Superior temporal gyrus (tissue), 1 donor: ENCODE results near the gene CD300LF.
A peak's percentile ranks its signal among the peaks of the same experiment; 100 is the strongest.

Experiments used
- DNase-seq: peaks from one replicate; pipeline ENCODE4 v3.0.0-alpha.2; 2016; ENCODE audit errors: extremely low spot score

CD300LF gene

DNA sequence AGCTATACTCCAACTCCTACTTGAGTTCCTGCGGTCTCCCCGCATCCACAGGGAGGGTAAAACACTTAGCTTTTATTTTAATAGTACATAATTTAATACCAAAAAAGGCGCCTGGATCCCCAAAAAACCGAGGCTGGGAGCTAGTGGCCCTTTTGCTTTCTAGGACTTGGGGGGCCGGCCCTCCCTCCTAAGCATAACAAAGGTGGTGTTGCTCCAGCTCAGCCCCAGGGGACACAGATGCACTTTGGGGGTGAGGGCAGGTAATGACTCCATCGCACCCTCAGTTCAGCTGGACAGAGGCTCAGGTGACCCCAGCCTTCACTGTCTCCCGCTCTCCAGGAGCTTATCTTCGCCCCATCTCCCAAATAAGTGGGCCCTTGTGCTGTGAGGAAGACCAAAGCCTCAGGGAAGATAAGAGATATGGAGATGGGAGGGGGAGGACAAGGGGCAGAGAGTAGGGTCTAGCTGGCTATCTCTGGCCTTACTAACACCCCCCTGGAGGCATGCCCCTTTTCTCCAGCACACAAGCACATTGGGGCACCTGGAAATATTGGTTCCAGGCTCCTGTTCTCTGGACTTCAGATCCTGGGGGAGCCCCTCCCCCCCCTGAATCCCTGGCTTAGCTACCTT, 32.9 kb upstream of the CD300LF start:
- DNase-seq, result no peak

DNA sequence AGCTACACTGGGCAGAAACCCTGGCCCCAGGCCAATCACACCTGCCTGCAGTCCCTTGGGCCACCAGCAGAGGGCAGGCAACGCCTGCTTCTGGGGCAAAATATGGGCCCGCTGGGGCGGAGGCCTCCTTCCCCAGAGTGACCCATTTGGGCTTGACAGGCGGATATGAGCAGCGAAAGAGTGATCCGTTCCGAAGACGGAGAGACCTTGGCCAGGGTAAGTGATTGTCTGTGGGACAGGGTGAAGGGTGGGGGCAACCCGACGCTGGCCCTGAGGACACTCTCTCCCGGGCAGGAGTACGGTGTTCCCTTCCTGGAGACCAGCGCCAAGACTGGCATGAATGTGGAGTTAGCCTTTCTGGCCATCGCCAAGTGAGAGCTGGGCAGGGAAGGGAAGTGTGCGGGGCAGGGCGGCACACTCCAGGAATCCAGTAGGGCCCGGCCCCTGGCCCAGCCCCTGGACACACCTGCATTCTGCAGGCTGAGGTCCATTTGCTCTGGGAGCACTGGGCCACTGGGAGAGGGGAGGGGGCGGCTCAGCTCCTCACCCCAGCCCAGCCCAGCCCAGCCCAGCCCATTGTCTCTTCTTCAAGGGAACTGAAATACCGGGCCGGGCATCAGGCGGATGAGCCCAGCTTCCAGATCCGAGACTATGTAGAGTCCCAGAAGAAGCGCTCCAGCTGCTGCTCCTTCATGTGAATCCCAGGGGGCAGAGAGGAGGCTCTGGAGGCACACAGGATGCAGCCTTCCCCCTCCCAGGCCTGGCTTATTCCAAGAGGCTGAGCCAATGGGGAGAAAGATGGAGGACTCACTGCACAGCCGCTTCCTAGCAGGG, 32.2 kb upstream of the CD300LF start:
- DNase-seq, result peak; percentile 90

DNA sequence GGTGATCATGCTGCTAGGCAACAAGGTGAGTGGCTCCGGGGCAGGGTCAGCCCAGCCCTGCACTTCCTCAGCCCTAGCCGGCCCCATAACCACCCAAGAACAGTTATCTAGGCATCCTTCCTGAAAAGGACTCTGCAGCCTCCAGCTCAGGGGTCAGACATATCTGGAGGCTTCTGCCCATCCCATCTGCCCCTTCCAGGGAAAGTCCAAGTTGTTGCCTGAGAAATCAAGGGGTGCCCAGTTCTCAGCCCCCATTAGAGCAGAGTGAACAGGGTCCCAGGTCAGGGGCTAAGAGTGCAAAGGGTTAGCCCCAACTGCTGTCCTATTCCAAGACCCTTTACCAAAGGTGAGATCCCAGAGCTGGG, 31.6 kb upstream of the CD300LF start:
- DNase-seq, result no peak

DNA sequence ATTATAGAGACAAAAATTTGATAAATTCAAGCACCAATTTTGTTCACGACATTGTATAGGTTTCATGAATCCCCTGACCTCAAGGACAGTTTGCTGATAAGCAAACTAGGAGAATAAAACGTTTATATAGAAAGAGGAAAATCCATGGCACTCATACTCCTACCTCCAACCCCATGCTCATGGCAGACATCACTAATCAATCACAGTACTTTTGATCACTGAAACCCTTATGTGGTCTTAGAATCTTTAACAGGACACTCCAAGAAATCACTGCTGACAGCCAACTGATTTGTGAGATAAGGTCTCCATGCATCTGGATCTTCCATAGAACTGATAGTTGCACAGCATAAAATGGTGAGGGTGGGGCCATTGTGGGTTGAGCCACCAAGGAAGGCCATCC, 31.0 kb upstream of the CD300LF start:
- no peak for DNase-seq

DNA sequence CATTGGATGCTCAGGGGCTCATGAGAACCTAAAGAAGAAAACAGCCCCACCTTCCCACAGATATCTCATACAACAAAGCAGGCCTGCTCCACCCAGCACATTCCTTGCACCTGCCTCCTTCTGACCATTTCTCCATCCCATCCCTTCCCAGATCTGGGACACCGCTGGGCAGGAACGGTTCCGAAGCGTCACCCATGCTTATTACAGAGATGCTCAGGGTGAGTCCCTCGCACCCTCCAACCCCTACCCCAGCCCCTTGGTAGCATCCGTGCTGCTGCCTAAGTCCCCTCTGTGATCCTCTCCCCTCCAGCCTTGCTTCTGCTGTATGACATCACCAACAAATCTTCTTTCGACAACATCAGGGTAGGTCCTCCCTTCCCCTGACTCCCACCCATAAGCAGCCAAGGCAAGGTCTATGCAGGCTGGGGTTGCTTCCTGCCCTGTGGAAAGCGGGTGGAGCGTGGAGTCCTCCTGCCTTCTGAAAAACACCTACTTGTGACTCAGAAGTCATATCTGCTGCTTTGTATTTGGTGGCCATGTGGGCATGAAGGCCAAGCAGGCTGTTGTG, 30.3 kb upstream of the CD300LF start:
- no peak for DNase-seq

DNA sequence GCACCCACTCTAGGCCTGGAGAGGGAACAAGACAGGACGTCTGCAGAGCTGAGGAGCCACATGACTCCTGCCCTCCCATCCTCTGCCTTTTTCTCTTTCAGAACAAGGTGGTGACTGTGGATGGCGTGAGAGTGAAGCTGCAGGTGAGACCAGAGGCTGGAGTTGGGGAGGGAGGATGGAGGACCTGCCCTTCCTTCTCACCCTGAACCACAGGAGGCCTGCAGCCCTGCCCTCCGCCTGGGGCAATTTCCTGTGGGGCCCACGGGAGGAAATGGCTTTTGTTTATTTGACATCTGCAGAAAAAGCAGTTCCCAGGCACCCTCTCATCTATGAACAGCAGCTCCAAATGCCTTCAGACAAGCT, 29.4 kb upstream of the CD300LF start:
- DNase-seq, result no peak

DNA sequence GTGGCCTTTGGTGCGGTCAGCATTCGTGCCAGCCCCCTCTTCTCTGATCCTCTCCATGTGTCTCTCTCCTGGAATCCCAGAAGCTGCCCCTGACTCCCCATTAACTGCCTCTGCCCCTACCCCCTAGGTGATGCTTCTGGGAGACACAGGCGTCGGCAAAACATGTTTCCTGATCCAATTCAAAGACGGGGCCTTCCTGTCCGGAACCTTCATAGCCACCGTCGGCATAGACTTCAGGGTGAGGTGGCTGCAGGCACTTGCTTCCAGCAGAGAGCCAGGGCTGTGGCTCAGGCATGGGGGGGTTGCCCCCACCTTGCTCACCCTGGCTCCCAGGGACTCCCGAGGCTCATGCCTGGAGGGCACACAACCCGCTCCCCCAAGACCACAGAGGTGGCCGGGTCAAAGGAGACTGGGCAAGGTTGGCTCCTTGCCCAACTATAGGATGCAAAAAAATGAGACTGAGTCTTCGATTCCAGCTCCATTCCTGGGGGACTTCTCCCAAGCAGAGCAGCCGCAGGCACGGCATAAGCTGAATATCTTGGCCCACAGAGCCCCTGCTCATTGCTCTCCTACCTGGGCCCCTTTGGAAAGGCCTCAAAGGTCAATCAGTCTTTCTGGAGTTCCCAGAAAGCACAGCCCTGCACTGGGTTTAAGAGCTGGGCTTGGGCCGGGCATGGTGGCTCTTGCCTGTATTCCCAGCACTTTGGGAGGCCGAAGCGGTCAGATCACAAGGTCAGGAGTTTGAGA, 28.1 kb upstream of the CD300LF start:
- DNase-seq, result no peak

DNA sequence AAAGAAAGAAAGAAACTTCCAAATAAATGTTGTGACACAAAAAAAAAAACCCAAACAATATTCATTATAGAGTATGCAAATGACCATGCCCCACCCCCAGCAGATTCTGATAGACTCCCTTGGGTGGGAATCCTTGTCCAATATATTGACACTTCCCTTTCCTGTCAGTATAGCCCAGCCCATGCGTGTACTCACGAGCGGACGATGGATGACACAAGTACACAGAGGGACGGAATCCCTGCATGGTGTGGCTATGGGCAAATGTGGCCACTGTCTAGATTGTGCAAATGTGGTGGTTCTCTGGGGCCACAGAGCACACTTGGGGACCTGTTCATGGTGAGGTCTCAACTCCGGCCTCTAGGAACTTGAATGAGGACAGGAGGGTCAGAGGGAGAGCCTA, 27.4 kb upstream of the CD300LF start:
- no peak for DNase-seq

DNA sequence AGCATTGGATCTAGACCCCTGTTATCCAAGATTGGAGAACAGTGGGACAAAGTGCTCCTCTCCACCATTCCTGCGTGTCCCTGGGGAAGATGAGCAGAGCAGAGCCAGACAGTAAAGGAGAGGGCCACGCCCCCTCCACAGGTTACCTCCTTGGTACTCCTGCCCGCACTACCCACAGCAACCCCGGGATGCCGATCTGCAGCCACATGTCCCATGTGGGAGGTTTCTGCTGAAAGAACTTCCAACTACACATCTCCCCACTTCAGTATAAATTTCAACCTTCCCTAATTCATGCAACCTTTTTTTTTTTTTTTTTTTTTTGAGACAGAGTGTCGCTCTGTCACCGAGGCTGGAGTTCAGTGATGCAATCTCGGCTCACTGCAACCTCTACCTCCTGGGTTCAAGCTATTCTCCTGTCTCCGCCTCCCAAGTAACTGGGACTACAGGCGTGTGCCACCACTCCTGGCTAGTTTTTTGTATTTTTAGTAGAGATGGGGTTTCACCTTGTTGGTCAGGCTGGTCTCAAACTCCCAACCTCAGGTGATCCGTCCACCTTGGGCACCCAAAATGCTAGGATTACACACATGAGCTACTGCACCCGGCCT, 26.6 kb upstream of the CD300LF start:
- DNase-seq, result no peak

DNA sequence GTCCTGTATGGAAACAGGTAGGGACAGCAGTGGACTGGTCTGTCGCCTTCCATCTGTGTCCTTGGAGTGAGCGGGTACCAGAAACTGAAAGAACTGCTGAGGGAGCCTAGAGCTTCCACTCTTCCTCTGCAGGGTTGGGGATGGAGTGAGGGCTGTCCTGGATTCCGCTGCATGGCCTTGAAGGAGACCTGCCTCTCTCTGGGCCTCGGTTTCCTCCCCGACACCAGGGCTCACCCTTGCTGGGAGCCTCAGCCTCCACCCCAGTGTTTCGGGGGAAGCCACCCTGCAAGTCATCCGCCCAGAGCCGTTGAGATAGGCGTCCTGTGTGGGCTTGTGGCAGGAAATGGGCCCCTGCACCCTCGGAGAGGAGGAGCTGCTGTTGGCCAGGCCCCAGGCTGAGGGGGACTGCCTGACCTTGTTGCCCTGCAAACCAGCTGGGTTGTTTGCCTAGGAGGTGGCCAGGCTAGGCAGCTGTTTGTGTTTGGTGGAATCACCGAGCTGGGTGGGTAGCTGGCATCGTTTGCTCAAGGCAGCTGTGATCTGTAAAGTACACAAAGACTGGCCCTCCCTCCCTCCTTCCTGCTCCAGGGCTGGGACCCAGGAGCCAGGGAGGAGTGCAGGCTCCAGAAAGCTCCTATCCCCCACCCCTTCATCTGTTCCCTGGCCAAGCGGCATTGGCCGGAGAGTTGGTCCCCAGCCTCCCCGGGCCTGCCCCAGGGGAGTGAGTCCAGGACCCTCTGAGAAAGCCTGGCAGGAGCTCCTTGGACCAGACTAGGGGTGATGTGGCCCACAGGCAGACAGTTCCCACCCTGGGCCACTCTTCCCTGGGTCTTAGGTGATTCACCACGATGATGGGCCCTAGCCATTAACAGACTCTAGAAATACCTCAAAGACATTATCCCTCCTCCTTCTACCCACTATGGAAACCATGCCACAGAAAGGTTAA, 25.6 kb upstream of the CD300LF start:
- DNase-seq, result no peak

DNA sequence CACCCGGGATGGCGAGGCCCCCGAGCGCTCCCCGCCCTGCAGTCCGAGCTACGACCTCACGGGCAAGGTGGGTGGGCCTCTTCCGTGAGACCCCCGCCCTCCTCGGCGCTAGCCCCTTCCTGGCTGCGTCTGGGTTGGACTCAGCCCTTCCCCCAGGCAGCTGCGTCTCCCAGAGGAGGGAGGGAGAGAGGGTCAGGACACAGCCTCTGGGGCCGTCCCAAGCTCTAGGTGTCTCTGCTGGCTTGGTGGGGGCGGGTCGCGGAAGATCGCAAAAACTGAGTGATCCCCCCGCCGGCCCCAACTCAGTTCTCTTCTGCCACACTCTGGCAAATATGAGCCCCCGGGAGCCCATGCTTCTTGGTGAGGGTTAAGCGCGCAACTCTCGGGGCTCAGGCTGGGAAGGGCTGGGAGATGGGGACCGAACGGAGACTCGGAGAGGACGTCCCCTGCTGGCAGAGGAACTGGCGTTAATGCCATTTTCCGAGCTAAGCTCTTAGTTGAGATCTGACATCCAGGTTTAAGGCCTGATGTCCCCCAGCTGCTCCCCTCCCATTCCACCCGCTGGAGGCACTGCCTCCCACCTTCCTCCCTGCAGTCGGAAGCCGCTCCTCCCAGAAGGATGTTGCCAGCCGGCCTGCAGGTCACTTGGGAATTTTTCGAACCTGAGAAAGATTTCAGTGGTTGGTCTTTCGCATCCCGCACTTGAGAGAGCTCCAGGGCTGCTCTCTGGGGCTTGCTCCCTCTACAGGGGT, 24.8 kb upstream of the CD300LF start:
- DNase-seq, result no peak

DNA sequence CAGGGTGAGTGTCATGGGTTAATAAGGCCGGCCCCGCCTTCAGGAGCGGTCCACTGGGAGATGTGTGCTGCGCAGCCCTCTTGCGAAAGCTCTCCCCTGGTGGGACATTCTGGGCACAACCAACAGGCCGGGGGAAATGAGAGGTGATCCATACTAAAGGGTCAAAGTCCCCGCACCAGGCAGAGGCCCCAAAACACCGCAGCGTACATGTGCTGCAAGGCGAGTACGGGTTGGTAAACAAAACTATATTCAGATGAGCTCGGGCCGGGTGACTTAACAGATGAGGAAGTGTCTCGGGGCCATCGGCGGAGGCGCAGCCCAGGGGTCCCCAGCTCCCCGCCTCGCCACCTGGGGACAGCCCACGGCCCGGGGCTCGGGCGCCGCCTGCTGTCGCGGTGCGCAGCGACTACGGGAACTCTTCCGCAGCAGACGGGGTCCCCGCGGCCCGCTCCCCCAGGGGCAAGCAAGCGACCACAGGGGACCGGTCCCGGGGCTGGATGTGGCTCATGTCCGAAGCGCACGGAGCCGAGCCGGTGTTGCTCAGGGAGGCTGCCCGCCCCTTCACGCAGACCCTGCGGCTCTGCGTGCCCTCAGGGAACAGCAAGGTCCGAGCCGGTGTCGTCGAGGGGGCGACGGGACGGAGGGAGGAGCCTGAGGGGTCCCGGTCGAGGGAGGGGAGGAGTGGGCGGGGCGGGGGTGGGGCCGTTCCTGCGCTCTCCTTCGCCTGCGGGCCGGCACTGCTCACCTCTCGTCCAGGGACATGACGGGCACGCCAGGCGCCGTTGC, 24.0 kb upstream of the CD300LF start, which contains the start of gene RAB37:
Gene RAB37, plus strand, starts transcription at position 744 of the 786 bp plus-strand sequence. Its CDS starts 17 bp downstream, at position 761.
- DNase-seq, result no peak

DNA sequence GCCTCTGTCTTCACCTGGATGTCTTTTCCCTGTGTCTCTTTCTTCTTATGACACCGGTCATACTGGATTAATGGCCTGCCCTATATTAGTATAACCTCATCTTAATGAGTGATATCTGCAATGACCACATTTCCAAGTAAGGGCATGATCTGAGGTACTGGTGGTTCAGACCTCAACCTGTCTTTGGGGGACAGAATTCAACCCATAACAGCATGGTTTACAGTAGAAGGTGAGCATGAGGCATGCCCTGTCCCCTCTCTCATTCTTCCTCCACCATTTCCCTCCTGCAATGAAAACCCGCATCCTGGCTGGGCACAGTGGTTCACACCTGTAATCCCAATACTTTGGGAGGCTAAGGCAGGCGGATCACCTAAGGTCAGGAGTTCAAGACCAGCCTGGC, 21.5 kb upstream of the CD300LF start:
- no peak for DNase-seq

DNA sequence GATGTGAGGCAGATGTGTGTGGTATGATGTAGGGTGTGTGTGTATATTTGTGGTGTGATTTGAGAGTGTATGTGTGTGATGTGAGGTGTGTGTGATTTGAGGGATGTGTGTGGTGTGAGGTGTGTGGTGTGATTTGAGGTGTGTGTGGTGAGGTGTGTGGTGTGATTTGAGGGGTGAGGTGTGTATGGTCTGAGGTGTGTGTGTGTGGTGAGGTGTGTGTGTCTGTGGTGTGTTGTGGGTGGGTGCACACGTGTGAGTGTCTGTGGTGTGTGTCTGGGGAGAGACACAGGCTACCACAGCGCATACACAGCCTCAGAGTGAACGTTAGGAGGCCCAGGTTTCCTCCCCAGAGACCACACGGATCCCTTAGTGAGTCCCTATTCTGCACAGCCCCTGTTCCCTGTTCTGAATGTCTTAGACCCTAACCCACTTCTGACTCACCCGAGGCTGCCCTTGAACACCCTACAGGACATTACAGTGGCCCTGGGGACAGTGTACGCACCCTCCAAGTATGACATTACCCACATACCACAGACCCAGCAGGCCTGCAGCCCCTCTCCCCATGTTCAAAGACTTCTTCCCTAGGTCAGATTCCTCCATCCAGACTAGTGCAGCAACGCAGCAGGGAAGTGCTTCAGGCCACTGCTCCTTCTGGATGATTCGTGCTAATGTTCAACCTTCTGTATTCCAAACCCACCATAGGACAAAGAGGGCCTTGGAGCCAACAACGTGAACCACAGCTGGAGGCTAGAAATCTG, 20.8 kb upstream of the CD300LF start:
- DNase-seq, result no peak

DNA sequence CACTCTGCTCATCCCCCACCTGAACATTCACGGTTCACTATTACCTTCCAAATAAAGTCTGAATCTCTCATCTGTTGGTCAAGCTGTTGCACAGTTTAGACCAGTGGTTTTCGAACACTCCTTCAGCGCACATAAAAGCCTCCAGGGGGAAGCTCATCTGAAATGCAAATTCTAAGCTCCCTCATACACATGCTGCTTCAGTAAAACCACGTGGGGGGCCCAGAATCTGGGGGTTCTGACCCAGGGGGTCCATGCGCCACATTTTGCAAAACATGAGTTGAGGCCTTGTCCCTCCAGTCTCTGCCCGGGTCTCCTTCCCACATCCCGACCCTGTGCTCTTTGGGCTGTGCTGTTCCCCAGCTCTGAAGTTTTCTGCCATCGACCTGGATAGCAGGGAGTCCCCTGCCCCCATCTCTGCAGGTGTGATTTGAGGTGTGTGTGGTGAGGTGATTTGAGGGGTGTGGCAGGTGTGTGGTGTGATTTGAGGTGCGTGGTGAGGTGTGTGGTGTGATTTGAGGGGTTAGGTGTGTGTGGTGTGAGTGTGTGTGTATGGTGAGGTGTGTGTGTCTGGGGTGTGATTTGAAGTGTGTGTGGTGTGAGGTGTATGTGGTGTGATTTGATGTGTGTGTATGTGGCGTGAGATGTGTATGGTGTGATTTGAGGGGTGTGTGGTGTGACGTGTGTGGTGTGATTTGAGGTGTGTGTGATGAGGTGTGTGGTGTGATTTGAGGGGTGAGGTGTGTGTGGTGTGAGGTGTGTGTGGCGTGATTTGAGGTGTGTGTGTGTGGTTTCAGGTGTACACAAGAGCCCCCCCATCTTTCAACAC, 19.5 kb upstream of the CD300LF start:
- DNase-seq, result no peak

DNA sequence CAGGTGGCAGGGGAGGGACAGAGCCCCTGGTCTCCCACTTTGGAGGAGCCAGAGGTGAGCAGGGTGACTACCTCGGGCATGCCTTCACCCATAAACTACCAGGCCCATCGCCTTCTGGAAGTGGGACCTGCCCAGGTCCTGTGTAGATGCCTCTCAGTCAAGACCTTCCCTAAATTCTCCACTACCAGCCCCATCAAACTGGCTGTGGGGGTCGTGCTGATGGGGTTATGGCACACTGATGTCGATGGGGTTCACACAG, 18.6 kb upstream of the CD300LF start:
- no peak for DNase-seq

DNA sequence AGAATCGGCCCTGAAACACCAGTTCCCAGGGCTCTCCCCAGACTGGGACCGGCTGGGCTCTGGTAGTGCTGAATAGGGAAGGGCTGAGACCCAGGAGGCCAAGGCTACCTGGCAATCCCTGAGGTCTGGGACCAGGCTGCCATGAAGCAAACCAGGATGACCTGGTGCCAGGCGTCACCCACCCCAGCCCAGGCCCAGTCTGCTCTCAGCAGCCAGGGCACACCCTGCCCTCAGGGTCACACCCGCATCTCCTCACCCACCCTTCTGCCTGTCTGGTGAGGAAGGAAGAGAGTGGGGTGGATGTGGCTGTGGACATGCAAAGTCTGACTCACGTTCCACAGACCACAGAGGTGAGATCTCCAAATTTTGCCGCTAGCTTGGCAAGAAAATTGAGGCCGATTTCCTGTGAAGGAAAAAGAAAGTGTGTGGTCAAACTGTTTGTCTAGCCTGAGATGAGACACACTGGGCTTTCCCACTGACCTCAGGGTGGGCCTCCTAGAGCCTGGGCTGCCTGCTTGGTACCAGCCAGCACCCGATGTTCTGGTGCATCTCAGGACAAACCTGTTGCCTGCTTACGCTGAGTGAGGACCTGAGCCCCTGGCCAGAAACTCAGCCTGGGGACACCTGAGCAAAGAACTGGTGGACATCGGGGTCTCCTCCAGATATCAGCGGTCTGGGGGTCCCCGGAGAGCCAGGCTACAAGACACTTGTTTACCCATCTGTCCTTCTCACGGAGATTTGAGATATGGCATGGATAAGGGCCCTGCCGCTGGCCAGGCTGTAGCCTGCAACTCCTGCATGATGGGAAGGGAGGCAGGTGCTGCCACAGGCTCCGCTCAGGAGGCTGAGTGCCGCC, 18.0 kb upstream of the CD300LF start:
- no peak for DNase-seq
